Skeletal muscle tissue (tissue), 4 donors: ENCODE results near the gene AP1B1. TPM values are rescaled to one million over a fixed set of nuclear protein-coding genes. Genes with fewer than 3 reads are reported as not detected.
"Not testable (repeated sequence)": the region's sequence is repeated elsewhere in the genome, so short reads cannot be mapped to it uniquely, and the experiment has no call there.

ENCODE experiments used
- H3K27ac ChIP-seq: one replicate; pipeline ENCODE4 v1.7.0; 2013; ENCODE audit warnings: mild to moderate bottlenecking, low read depth, low read length, inconsistent platforms
- H3K27me3 ChIP-seq, 3 donors: one replicate each; pipeline ENCODE4 v1.7.0; 2013; ENCODE audit warnings: low read length in 3 of 3; ENCODE audit not compliant: control insufficient read depth in 3 of 3, insufficient read depth in 3 of 3
- H3K36me3 ChIP-seq, 3 donors: one replicate each; pipeline ENCODE4 v1.7.0; 2013; ENCODE audit warnings: low read length in 3 of 3; ENCODE audit not compliant: control insufficient read depth in 3 of 3, insufficient read depth in 3 of 3
- H3K4me1 ChIP-seq, 3 donors: one replicate each; pipeline ENCODE4 v1.7.0; 2013; ENCODE audit warnings: low read length in 3 of 3, mild to moderate bottlenecking in 3 of 3; ENCODE audit not compliant: control insufficient read depth in 3 of 3, insufficient read depth in 3 of 3
- H3K4me3 ChIP-seq, 3 donors: one replicate each; pipeline ENCODE4 v1.7.0; 2013; ENCODE audit warnings: low read length in 3 of 3
- H3K9ac ChIP-seq, 3 donors: one replicate each; pipeline ENCODE4 v1.7.0; 2013; ENCODE audit warnings: low read length in 3 of 3, mild to moderate bottlenecking in 3 of 3, moderate library complexity in 2 of 3, low read depth in 1 of 3
- H3K9me3 ChIP-seq, 3 donors: one replicate each; pipeline ENCODE4 v1.7.0; 2013; ENCODE audit warnings: low read length in 3 of 3; ENCODE audit not compliant: control insufficient read depth in 3 of 3
- total RNA-seq: library from RNA; depleted of rRNA; stranded (reverse); fragments of >200 nt; gene quantifications from one replicate; pipeline ENCODE4 v1.2.3, GENCODE V29; 2014
- donor health status: Osteomylitis.

The AP1B1 gene
- total RNA-seq, 1 donor from 2014 or later, result 23.0 TPM

GRCh38 chr22:29353860-29354259, 34.5 kb downstream of the AP1B1 start:
- Histone ChIP-seq H3K36me3 (peaks cover 73 to 79% (median 75%) of the 10 kb centered on the region in 3 donors), H3K9me3 (no peaks in the 10 kb centered on the region), H3K4me1 (peaks cover 15 to 31% (median 21%) of the 10 kb centered on the region in 3 donors), H3K4me3 (no peak overlapping the region), H3K27me3 (no peaks in the 10 kb centered on the region), H3K27ac (peak overlapping the region; percentile 49), H3K9ac (peak overlapping the region in 1 of 3 donors; percentile 45)

GRCh38 chr22:29353286-29353685, 35.1 kb downstream of the AP1B1 start:
- Histone ChIP-seq H3K27me3 (no peaks in the 10 kb centered on the region), H3K9ac (peak overlapping the region in 1 of 3 donors; percentile 45), H3K4me3 (no peak overlapping the region), H3K9me3 (no peaks in the 10 kb centered on the region), H3K36me3 (peaks cover 68 to 75% (median 74%) of the 10 kb centered on the region in 3 donors), H3K4me1 (peaks cover 16 to 36% (median 22%) of the 10 kb centered on the region in 3 donors), H3K27ac (peak overlapping the region; percentile 49)

GRCh38 chr22:29352778-29353177, 35.6 kb downstream of the AP1B1 start:
- Histone ChIP-seq H3K4me1 (peaks cover 21 to 41% (median 26%) of the 10 kb centered on the region in 3 donors), H3K9ac (no peak overlapping the region), H3K27ac (peak overlapping the region; percentile 49), H3K4me3 (no peak overlapping the region), H3K27me3 (no peaks in the 10 kb centered on the region), H3K36me3 (peaks cover 68 to 75% (median 69%) of the 10 kb centered on the region in 3 donors), H3K9me3 (no peaks in the 10 kb centered on the region)

GRCh38 chr22:29351891-29352290, 36.5 kb downstream of the AP1B1 start:
- Histone ChIP-seq H3K4me1 (peaks cover 25 to 50% (median 32%) of the 10 kb centered on the region in 3 donors), H3K36me3 (peaks cover 72 to 79% (median 74%) of the 10 kb centered on the region in 3 donors), H3K9me3 (no peaks in the 10 kb centered on the region), H3K9ac (no peak overlapping the region), H3K4me3 (no peak overlapping the region), H3K27me3 (no peaks in the 10 kb centered on the region), H3K27ac (no peak overlapping the region)

- H3K4me1 ChIP-seq, result peaks cover 33 to 58% (median 41%) of the 10 kb centered on the region in 3 donors
- H3K27me3 ChIP-seq, result no peaks in the 10 kb centered on the region
- no peak overlapping the region for H3K9ac ChIP-seq
- H3K27ac ChIP-seq, result no peak overlapping the region
- H3K9me3 ChIP-seq, result no peaks in the 10 kb centered on the region
- H3K4me3 ChIP-seq, result no peak overlapping the region
- H3K36me3 ChIP-seq, result peaks cover 65 to 73% (median 67%) of the 10 kb centered on the region in 3 donors
Observed at GRCh38 chr22:29351042-29351441, 37.3 kb downstream of the AP1B1 start.

GRCh38 chr22:29348956-29349355, 39.4 kb downstream of the AP1B1 start:
- Histone ChIP-seq H3K36me3 (peaks cover 49 to 58% (median 51%) of the 10 kb centered on the region in 3 donors), H3K27ac (peak overlapping the region; percentile 32), H3K27me3 (no peaks in the 10 kb centered on the region), H3K9ac (peak overlapping the region in 1 of 3 donors; percentile 33), H3K4me3 (no peak overlapping the region), H3K9me3 (no peaks in the 10 kb centered on the region), H3K4me1 (peaks cover 45 to 67% (median 49%) of the 10 kb centered on the region in 3 donors)

- Histone ChIP-seq H3K36me3 (peaks cover 45 to 59% (median 52%) of the 10 kb centered on the region in 3 donors), H3K27me3 (no peaks in the 10 kb centered on the region), H3K9ac (no peak overlapping the region), H3K4me3 (no peak overlapping the region), H3K4me1 (peaks cover 47 to 67% (median 50%) of the 10 kb centered on the region in 3 donors), H3K9me3 (no peaks in the 10 kb centered on the region), H3K27ac (no peak overlapping the region)
Observed at GRCh38 chr22:29348041-29348440, 40.3 kb downstream of the AP1B1 start.

- H3K9ac ChIP-seq, result no peak overlapping the region
- peaks cover 45 to 71% (median 50%) of the 10 kb centered on the region in 3 donors for H3K4me1 ChIP-seq
- no peak overlapping the region for H3K4me3 ChIP-seq
- no peaks in the 10 kb centered on the region for H3K9me3 ChIP-seq
- H3K27ac ChIP-seq, result peak overlapping the region; percentile 37
- peaks cover 41 to 59% (median 49%) of the 10 kb centered on the region in 3 donors for H3K36me3 ChIP-seq
- no peaks in the 10 kb centered on the region for H3K27me3 ChIP-seq
Observed at GRCh38 chr22:29346659-29347058, 41.7 kb downstream of the AP1B1 start.

- Histone ChIP-seq H3K4me1 (peaks cover 45 to 71% (median 50%) of the 10 kb centered on the region in 3 donors), H3K4me3 (no peak overlapping the region), H3K9me3 (no peaks in the 10 kb centered on the region), H3K9ac (no peak overlapping the region), H3K27me3 (no peaks in the 10 kb centered on the region), H3K27ac (no peak overlapping the region), H3K36me3 (peaks cover 41 to 59% (median 49%) of the 10 kb centered on the region in 3 donors)
Observed at GRCh38 chr22:29345932-29346331, 42.4 kb downstream of the AP1B1 start.

GRCh38 chr22:29344889-29345288, 43.5 kb downstream of the AP1B1 start:
- not testable (repeated sequence) for H3K9me3 ChIP-seq, H3K27me3 ChIP-seq, H3K4me3 ChIP-seq, H3K9ac ChIP-seq
- H3K4me1 ChIP-seq, result peaks cover 45 to 76% (median 54%) of the 10 kb centered on the region in 3 donors
- H3K36me3 ChIP-seq, result peaks cover 41 to 58% (median 49%) of the 10 kb centered on the region in 3 donors
- H3K27ac ChIP-seq, result peak overlapping the region; percentile 12
